ENCODE measurements around the gene ARSI.

The ARSI gene

DNA sequence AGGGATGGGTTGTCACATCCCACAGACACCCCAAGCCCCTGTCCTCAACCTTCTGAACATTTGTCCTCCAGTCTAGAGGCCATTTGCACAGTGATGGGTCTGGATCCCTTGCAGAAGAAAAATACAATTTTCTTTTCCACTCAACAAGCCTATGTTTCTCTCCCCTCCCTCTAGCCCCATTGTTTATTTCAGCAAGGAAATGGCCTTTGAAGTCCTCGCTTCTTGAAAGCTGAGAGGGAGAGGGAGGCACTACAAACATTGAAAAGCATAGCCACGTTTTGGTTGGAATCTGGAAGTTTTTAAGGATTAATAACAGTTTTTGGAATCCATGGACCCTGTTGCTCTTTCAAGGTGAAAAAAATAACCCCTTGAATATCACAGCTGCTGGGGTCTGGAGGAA, 24.0 kb upstream of the ARSI start:
- DNase-seq: no peak

DNA sequence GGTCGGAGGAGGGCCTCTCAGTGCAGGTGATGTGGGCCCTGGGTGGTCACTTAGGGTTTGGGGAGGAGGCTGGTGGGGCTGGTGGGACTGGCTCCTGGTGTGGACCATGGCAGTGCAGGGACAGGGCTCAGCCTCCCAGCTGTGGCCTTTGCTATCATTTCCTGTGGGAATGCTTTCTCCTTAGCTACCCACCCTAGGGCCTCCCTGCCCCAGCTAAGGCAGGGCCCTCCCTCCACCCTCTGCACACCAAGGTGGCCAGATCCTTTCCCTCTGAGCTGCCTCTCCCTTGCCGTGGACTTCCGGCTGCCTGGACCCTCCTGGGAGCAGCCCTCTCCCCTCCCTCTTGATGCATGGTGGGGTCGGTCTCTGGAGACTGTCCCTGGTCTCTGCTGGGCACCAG, 22.7 kb upstream of the ARSI start:
- no peak for DNase-seq

DNA sequence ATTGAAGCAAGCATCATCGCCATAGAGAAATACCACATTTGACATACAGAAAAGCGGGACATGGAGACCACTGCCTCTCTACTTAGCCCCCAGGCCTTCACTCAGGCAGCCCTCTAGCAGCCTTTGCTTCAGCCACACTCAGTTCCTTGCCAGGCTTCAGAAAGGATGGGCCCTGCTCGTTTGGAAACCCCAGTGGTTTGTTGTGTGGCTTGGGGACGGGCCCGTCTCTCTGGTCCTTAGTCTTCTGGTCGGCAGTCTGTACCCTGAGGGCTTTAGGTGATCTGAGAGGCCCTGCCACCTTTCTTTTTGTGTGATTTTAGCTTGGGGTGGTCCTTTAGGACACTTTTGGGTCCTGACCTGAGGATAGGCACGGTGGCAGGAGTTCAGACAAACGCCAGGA, 21.1 kb upstream of the ARSI start:
- no peak for DNase-seq

DNA sequence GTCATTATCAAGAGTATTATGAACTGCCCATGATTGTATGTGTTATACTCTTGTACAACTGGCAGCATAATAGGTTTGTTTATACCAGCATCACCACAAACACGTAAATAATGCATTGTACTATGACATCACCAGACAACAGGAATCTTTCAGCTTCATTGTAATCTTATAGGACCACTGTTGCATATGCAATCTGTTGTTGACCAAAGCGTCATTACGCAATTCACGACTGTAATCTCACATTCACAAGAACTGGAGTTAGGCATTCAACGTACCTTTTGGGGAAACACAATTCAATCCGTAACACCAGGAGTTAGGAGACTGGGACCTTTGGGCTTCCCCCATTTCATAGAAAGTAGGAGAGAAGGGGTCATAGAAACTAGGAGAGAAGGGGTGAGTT, 20.4 kb upstream of the ARSI start:
- DNase-seq: no peak

DNA sequence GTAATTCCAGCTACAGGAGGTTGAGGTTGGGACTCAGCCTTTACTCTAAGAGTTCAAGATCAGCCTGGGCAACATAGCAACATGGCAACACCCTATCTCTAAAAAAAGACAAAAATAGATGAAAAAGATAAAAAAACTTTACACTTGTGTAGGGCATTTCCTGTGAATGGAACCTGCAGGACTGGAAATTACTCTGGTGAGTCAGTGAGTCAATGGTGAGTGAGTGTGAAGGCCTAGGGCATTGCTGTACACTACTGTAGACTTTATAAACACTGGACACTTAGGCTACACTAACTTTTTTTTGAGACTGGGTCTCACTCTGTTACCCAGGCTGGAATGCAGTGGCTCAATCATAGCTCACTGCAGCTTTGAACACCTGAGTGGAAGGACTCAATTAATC, 19.5 kb upstream of the ARSI start:
- DNase-seq: peak; percentile 66

DNA sequence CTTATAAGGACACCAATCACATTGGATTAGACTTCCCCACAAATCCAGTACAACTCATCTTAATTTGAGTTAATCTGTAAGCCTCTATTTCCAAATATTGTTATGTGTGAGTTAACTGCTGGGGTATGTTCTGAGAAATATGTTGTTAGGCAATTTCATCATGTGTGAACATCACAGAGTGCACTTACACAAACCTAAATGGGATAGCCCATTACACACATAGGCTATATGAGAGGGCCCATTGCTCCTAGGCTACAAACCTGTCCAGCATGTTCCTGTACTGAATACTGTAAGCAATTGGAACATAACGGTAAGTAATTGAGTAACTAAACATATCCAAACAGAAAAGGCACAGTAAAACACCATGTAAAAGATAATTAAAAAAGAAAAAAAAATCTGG, 19.1 kb upstream of the ARSI start:
- no peak for DNase-seq

DNA sequence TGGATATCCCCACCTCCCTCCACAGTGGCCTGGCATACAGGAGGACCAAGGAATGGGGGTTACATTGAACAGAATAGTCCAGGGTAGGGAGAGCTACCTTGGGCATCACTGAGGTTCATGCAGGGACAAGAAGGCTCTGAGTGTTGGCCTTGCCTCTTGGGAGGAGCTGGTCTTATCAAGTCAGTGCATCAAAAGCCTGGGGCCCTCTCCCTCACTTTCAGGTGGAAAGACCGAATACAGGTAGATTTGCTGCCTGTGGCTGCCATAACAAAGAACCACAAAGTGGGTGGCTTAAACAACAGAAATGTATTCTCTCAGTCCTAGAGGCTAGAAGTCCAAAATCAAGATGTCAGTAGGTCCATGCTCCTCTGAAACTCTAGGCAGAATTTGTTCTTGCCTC, 18.5 kb upstream of the ARSI start:
- no peak for DNase-seq

DNA sequence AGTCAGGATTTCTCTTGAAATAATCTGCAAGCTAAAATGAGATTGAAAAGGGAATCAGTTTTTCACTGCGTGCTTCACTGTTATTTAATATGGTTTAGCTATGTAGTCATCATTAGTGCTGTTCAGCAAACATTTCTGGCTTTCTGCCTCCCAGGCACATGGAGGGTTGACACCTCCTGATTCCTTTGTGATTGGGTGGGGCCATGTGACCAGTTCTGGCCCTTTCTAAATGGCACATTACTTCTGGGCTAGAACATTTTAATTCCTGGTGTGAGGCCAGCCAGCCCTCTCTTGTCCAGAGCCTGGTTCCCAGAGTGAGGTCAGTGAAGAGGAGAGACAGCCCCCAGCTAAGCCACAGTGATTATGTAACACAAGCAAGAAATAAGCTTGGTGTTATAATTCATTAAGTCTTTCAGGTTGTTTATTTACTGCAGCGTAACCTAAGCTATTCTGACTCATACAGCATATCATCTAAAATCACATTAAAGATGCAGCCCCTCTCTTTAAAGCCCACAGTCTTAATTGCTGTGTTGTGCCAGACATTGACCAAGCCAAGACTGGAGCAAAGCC, 17.4 kb upstream of the ARSI start:
- DNase-seq: peak; percentile 89

DNA sequence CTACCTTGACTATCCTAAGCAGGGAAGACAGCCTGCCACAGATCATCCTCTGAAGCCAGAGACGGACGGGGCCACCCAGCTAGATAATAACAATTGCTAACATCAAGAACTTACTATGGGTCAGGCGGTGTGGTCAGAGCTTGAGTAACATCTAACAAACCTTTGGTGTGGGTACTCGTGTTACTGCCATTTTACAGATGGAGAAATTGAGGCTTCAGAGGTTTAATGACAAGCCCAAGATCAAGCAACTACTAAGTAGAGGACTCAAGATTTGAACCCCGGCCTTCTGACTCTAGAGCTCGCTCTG, 16.7 kb upstream of the ARSI start:
- DNase-seq: no peak

DNA sequence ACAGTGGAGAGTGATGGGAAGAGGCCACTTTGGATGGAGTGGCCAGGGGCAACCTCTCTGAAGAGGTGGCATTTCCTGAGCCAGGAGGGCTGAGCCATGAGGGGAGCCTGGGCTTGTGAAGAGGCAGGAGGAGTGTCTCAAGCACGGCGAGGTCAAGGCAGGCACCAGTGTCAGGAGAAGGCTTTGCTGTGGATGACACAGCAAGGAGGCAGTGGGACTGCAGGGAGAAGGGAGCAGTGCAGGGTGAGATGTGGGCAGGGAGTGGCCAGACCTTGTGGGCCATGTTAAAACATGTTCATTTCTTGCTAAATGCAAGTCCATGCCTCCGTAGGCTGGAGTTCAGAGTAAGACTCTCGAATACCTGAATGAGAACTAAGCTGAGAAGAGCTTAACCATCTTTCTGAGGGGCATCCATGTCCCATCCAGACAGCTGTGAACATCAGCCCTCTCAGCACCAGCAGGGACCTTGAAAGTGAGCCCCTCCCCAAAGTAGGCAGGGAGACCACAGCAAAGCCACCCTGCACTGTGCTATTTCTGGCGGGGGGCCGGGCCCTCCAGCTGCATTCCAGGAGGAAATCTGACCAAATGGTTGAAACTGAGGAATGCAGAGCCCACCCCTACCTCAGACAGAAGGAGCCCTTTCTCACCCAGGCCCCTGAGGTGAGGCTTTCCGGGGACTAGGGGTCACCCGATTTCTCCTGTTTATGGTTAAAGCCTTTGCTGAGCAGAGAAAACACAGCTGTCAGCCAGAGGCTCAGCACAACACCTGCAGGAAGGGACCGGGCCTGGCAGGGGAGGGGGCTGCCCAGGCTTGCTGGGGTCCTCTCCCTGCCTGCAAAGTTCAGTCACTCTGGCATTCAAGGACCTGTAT, 16.1 kb upstream of the ARSI start:
- DNase-seq: peak; percentile 73

DNA sequence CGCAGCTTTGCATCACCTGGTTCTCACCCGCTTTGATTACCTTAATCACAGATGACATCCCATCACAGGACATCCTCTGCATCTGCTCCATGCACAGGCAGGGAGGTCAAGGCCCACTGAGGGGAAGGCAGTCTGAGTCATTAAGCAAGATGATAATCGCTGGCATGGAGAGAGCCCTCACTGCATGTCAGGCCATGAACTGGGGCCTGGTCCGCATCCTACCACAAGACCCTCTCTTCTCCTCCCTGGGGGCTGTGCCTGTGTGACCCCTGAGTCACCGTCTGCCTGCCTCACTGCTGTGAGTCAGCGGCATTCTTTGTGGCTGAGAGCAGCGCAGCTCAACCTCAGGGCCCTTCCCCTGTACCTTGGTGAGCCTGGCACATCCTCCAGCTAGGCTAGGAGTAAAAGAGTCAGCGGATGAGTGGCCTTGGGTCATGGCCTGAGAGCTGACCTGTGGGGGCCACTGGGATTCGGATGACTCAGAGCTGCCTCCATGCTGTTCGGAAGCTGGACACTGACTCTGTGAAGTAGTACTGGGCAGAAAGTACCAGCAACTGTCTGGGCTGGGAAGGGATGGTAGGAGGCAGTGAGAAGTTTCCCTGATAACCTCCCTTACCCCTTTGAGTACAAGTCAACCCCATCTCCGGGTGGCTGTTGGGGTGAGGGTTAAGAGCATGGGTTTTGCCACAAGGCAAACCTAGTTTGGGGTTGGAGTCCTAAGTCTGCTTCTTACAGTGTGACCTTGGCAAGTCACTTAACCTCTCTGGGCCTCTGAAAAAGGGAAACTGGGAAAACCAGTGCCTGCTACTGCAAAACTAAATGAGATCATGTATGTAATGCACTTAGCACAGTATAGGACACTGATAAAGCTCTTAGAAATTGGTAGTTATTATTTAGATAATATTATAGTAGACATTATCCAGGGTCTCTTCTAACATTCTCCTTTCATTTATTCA, 14.6 kb upstream of the ARSI start:
- peak; percentile 100 for DNase-seq

DNA sequence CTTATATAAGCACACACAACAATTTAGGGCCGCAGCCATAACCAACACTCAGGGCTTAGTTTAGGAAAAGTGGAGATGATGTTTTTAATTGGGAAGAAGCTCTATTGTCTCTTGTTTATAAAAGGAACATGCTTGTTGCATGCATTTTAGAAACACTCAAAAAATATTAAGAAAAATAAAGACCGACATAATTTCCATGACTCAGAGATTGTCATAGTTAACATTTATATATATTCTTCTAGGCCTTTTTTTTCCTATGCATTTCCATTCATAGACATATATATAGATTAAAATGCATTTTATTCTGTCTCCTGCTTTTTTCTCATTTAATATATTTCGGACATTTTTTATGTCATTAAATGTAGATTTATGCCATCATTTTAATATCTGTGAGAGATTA, 13.6 kb upstream of the ARSI start:
- DNase-seq: no peak

DNA sequence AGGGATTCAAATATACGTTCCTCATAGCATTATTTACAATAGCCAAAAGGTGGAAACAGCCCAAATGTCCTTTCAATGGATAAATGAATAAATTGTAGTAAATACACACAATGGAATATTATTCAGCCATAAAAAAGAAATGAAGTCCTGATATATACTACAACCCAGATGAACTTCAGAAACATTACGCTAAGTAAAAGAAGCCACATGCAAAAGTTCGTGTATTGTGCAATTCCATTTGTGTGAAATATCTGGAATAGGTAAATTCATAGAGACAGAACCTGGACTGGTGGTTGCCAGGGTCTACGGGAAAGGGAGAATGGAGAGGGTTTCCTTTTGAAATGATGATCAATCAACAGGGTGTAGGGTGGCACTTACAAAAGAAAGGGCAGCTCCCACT, 12.5 kb upstream of the ARSI start:
- no peak for DNase-seq

DNA sequence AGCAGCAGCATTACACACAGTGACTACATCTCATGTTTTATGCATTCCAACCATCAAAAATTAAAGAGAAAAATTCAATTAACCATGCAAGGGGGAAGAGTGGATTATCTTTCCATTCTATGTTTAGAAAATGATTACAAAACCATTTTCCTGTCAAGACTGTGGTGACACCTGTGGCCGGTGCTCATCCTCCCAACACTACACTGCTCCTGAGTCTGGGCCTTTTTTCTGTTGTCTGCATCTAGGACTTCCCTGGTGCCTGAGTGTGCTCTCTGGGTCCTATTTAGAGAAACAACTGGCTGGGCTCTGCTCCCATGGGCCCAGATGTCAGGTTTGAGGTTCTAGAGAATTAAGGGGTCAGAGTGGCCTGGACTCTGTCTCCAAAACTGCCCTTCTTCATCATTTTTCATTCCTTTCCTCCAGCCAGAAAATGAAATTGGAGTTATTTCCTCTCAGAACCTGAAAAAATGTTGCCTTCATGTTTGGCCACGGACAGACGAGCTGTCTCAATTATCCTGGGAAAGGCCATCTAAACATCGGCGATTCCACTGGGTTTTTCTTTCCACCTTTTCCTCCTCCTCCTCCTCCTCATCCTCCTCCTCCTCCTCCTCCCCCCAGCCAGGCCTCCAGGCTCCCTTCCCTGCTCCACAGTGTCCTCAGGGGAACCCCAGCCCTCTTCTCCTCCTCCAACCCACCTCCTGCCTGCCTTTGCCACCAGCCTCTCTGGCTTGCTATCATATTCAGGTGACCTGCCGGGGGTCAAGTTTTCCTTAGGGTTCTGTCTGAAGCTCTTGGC, 11.4 kb upstream of the ARSI start:
- no peak for DNase-seq

DNA sequence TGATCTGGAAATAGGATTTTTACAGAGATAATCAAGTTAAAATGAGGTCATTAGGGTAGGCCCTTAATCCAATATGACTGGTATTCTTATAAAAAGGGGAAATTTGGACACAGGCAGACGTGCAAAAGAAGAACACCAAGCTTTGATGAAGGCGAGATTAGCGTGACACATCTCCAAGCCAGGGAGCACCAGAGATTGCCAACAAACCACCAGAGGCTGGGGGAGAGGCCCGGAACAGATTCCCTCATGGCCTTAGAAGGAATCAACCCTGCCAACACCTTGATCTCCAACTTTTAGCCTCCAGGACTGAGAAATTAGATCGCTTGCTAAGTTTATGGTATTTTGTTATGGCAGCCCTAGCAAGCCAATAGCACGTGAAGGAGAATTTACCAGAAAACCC, 10.8 kb upstream of the ARSI start:
- DNase-seq: no peak

DNA sequence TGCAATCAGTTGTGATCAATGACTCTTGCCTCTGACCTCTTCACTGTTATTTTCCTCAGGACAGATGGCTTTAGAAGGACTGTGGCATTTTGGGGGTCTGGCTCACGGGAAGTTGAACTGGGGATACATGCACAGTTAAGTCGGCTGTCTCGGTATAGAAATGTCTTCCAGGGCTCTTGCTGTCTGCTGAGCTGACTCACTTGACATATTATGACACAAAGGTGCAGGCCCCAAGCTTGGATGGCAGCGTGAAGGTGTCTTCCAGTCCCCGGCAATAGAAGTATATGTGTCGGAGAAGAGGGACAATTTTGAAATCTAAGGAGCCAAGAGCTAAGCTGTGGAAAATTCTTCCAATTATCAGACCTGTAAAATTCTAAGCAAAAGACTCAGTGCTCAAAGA, 9.8 kb upstream of the ARSI start:
- DNase-seq: no peak

DNA sequence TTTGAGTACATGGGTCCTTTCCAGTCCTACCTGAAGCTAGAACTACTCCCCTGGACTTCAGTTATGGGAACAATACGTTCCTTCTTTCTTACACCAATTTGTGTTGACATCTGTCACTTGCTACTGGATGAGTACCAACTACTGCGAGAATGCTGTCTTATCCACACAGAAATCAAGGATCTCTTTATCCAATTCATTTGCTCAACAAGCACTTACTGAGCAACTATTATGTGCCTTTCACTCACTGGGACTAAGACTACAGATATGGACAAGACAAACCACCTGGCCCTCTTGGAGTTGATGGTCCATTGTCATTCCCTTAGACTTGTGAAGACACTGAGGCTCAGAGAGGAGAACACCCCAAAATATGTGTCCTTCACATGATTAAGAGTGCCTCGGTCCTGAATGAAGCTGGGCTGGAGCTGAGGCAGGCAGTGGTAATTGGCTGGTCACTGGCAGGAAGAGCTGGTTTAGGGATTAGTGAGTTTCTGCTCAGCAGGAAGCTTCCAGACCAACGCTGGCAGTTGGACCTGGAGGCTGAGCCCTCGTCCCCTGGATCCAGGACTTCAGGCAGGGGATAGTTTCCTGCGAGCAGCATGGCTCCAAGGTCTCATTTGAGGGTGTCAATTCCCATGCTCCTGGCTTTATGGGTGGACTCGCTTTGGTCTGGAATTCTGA, 8.4 kb upstream of the ARSI start:
- no peak for DNase-seq

DNA sequence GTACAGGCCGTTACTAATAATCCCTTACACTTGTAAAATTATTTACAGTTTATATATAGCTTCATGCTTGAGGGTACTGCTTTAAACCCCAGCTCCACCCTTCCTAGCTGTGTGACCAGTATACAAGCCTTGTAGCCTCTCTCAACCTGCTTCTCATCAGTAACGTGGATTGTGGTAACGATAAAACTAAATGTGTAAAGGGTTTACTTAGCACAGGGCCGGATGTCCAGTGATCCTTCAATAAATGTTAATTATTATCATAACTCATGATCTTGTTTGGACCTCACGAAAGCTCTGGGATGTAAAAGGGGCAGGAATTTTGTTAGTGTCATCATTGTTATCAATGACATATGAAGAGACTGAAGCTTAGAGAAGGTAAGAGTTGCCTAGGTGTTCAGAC, 7.5 kb upstream of the ARSI start:
- DNase-seq: no peak

DNA sequence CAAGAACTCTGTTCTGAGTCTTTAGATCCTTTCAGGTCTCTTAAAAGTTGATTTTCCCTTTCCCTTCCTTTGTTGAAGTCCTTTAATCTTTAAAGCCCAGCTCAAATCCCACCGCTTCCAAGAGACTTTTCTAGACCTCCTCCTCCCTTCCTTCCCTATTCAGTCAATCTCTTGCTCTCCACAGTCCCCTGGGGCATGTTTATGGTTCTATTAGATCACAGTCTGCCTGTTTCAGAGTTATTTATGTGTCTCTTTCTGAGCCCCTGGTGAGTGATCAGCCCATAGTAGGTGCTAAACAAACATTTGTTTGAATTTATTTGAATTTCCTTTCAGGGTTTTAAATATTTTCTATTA, 7.2 kb upstream of the ARSI start:
- DNase-seq: no peak

DNA sequence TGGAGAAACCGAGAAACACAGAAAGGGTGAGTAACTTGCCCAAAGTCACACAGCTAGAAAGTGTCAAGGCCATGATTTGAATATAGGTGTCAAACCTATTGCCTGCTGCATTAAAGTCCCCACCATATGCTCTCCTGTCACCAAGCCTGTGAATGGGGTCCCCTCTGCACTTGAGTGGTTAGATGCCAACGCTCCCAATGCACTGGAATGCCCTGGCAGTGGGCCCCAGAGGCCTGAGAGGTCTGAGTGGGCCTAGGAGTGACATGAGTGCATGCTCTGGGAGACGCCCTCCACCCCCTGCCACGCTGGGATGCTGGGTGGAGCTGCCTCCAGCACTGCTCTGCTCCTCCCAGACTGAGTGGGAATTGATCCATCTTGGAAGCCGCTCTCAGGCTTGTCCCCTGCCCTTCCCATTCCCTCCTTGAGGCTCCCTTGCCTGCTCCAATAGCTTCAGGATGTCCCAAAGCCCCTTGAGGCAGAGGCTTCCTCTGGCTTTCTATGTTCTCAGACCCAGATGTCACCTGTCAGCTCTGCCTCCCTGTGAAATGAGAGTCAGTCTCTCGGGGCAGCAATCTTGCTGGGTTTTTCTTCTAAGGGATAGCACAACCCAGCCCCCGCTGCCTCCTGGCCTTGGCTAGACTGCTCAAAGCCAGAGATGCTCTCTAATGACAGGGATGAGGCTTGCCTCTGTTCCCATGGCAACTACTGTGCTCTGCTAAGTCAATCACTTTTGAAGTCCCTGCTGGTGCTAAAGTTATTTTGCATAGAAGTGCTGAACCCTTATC, 6.6 kb upstream of the ARSI start:
- peak; percentile 86 for DNase-seq

DNA sequence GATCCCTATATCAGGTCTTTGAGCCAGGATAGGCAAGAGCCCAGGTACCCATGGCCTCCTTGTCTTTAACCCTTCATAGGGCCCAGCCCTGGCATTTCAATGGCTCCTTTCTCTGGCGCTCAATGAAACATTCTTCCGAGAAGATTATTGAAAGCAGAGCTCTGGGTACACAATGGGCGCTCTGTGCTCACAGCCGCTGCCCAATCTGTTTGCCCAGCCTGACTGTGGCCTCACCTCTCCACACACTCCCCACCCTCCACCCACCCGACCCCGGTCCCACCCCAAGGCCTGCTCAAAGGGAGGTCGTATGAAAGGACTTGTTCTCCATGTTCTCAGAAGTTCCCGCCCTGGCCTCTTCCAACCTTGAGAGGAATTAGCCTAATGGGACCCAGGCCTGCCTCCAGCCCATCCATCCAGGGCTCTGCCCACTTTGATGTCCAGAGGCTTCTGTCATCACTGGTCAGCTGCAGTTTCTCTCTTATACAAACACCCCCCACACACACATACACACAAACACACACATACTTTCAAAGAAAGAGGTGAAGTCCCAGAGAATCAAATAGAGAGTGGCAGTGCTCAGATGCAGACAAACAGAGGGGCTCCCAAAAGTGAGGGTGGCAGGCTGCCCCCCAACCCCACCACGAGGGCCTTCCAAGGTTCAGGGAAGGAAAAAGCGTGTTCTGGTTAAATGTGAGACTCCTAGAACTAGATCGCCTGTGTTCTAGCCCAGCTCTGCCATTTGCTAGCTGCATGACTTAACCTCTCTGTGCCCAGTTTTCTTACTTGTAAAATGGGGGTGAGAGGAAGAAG, 5.1 kb upstream of the ARSI start:
- DNase-seq: no peak
